Stimulated activated effector memory CD8-positive, alpha-beta T cell treated with anti-CD3 and anti-CD28 coated beads, Interleukin-12 subunit alpha, Interleukin-12 subunit beta, amount 100 ng/mL, for 72 hours (primary cell): ENCODE data around the gene TMEM182.

ENCODE experiments used
- ATAC-seq: fragments of 150-1000 bp; cut with Tn5 transposase; 2 replicates; pipeline ENCODE4 v1.10.0; 2021
- DNase-seq, 2 donors: peaks; one replicate each; pipeline ENCODE4 v3.0.0; 2021 to 2022; ENCODE audit warnings: low spot score in 2 of 2
- H3K27ac Mint-ChIP-seq: one replicate; pipeline ENCODE4 v1.8.0; 2022; ENCODE audit warnings: mild to moderate bottlenecking, mixed read lengths
- H3K36me3 Mint-ChIP-seq: one replicate; pipeline ENCODE4 v1.8.0; 2022; ENCODE audit warnings: mild to moderate bottlenecking, mixed read lengths
- H3K4me1 Mint-ChIP-seq: one replicate; pipeline ENCODE4 v1.8.0; 2022; ENCODE audit warnings: mixed read lengths
- H3K4me3 Mint-ChIP-seq: one replicate; pipeline ENCODE4 v1.8.0; 2022; ENCODE audit warnings: mild to moderate bottlenecking, mixed read lengths
- H3K9me3 Mint-ChIP-seq: one replicate; pipeline ENCODE4 v1.8.0; 2022; ENCODE audit warnings: mixed read lengths

The TMEM182 gene

GRCh38 chr2:102761763-102762162, at the start of gene TMEM182:
Gene TMEM182, plus strand, starts transcription at chr2:102762031. Its CDS starts 187 bp downstream, at chr2:102762218.
- no peak within 1 kb of the TSS for H3K4me3 Mint-ChIP-seq
- ATAC-seq (no peak), DNase-seq (no peak)
- no peaks in the 10 kb centered on the region for H3K4me1 Mint-ChIP-seq
- no peaks in the 10 kb centered on the region for H3K36me3 Mint-ChIP-seq
- no peaks in the 10 kb centered on the region for H3K9me3 Mint-ChIP-seq
- no peak within 1 kb of the TSS for H3K27ac Mint-ChIP-seq

- Mint-ChIP-seq H3K4me1 (no peaks in the 10 kb centered on the region), H3K9me3 (no peaks in the 10 kb centered on the region), H3K36me3 (peaks cover 42% of the 10 kb centered on the region), H3K4me3 (no peak overlapping the region), H3K27ac (no peak overlapping the region)
- DNase-seq (no peak), ATAC-seq (no peak)
Observed at GRCh38 chr2:102717308-102718018, 44.4 kb upstream of the TMEM182 start.

- DNase-seq (no peak), ATAC-seq (no peak)
- Mint-ChIP-seq H3K36me3 (peaks cover 54% of the 10 kb centered on the region), H3K9me3 (no peaks in the 10 kb centered on the region), H3K4me3 (no peak overlapping the region), H3K27ac (no peak overlapping the region), H3K4me1 (no peaks in the 10 kb centered on the region)
Observed at GRCh38 chr2:102718387-102719316, 43.2 kb upstream of the TMEM182 start.

GRCh38 chr2:102724016-102724490, 37.8 kb upstream of the TMEM182 start:
- H3K27ac Mint-ChIP-seq, result no peak overlapping the region
- DNase-seq (no peak), ATAC-seq (no peak)
- no peaks in the 10 kb centered on the region for H3K9me3 Mint-ChIP-seq
- H3K36me3 Mint-ChIP-seq, result peaks cover 77% of the 10 kb centered on the region
- no peak overlapping the region for H3K4me3 Mint-ChIP-seq
- no peaks in the 10 kb centered on the region for H3K4me1 Mint-ChIP-seq

- H3K9me3 Mint-ChIP-seq, result no peaks in the 10 kb centered on the region
- no peaks in the 10 kb centered on the region for H3K4me1 Mint-ChIP-seq
- DNase-seq (no peak), ATAC-seq (no peak)
- H3K27ac Mint-ChIP-seq, result no peak overlapping the region
- H3K36me3 Mint-ChIP-seq, result peaks cover 81% of the 10 kb centered on the region
- H3K4me3 Mint-ChIP-seq, result no peak overlapping the region
Observed at GRCh38 chr2:102724553-102724952, 37.3 kb upstream of the TMEM182 start.

GRCh38 chr2:102726128-102727087, 35.4 kb upstream of the TMEM182 start:
- Mint-ChIP-seq H3K4me1 (no peaks in the 10 kb centered on the region), H3K4me3 (no peak overlapping the region), H3K9me3 (no peaks in the 10 kb centered on the region), H3K27ac (no peak overlapping the region), H3K36me3 (peaks cover 85% of the 10 kb centered on the region)
- ATAC-seq (no peak), DNase-seq (no peak)

GRCh38 chr2:102735416-102736109, 26.3 kb upstream of the TMEM182 start:
- H3K4me1 Mint-ChIP-seq, result peaks cover 23% of the 10 kb centered on the region
- no peaks in the 10 kb centered on the region for H3K9me3 Mint-ChIP-seq
- H3K36me3 Mint-ChIP-seq, result peaks cover 16% of the 10 kb centered on the region
- peak overlapping the region; percentile 94 for H3K4me3 Mint-ChIP-seq
- H3K27ac Mint-ChIP-seq, result peak overlapping the region; percentile 88
- DNase-seq (no peak), ATAC-seq (no peak)

GRCh38 chr2:102736110-102736409, 25.8 kb upstream of the TMEM182 start:
- peaks cover 23% of the 10 kb centered on the region for H3K4me1 Mint-ChIP-seq
- H3K4me3 Mint-ChIP-seq, result peak overlapping the region; percentile 94
- H3K9me3 Mint-ChIP-seq, result no peaks in the 10 kb centered on the region
- peaks cover 11% of the 10 kb centered on the region for H3K36me3 Mint-ChIP-seq
- peak; percentile 35 for ATAC-seq
- H3K27ac Mint-ChIP-seq, result peak overlapping the region; percentile 88
- DNase-seq, result no peak

GRCh38 chr2:102736410-102737409, 25.1 kb upstream of the TMEM182 start:
- Mint-ChIP-seq H3K4me1 (peaks cover 23% of the 10 kb centered on the region), H3K4me3 (peak overlapping the region; percentile 94), H3K36me3 (peaks cover 5% of the 10 kb centered on the region), H3K9me3 (no peaks in the 10 kb centered on the region), H3K27ac (peak overlapping the region; percentile 88)
- peak; percentile 80 to 93 for DNase-seq
- peak; percentile 94 for ATAC-seq

GRCh38 chr2:102737431-102737830, 24.4 kb upstream of the TMEM182 start:
- Mint-ChIP-seq H3K9me3 (peaks cover 2% of the 10 kb centered on the region), H3K4me1 (peaks cover 23% of the 10 kb centered on the region), H3K27ac (peak overlapping the region; percentile 88), H3K4me3 (peak overlapping the region; percentile 94), H3K36me3 (no peaks in the 10 kb centered on the region)
- DNase-seq (no peak), ATAC-seq (peak; percentile 49)

GRCh38 chr2:102743259-102743658, 18.6 kb upstream of the TMEM182 start:
- no peak for DNase-seq
- ATAC-seq, result no peak
- peaks cover 6% of the 10 kb centered on the region for H3K9me3 Mint-ChIP-seq
- H3K4me3 Mint-ChIP-seq, result no peak overlapping the region
- no peaks in the 10 kb centered on the region for H3K36me3 Mint-ChIP-seq
- H3K27ac Mint-ChIP-seq, result no peak overlapping the region
- H3K4me1 Mint-ChIP-seq, result no peaks in the 10 kb centered on the region

- ATAC-seq, result no peak
- H3K27ac Mint-ChIP-seq, result no peak overlapping the region
- H3K4me3 Mint-ChIP-seq, result no peak overlapping the region
- H3K4me1 Mint-ChIP-seq, result no peaks in the 10 kb centered on the region
- H3K9me3 Mint-ChIP-seq, result peaks cover 4% of the 10 kb centered on the region
- no peaks in the 10 kb centered on the region for H3K36me3 Mint-ChIP-seq
- no peak for DNase-seq
Observed at GRCh38 chr2:102748107-102748506, 13.7 kb upstream of the TMEM182 start.

- DNase-seq, result no peak
Observed at GRCh38 chr2:102749938-102750337, 11.9 kb upstream of the TMEM182 start.

More at GRCh38 chr2:102749938-102750337, 11.9 kb upstream of the TMEM182 start:
- Mint-ChIP-seq H3K36me3 (no peaks in the 10 kb centered on the region), H3K4me1 (no peaks in the 10 kb centered on the region), H3K4me3 (no peak overlapping the region), H3K9me3 (peaks cover 2% of the 10 kb centered on the region), H3K27ac (no peak overlapping the region)
- no peak for ATAC-seq
